Caco-2 (cell line): Measurements from ENCODE around the gene GLP1R. TPM values are rescaled to one million over a fixed set of nuclear protein-coding genes. Genes with fewer than 3 reads are reported as not detected.

ENCODE experiments used
- BruUV-seq: library from RNA; stranded (reverse); fragments of 400-500 nt; replicated peaks from 2 replicates; lab custom pipeline; 2021; lab: Mats Ljungman, UMichigan
- CTCF ChIA-PET: fragments of 300-600 bp; sonication (Branson Sonifier 250); formaldehyde crosslinking; loops from one replicate; lab custom pipeline; 2022; ENCODE audit warnings: antibody characterized with exemption; lab: Charles Lee
- POLR2A ChIA-PET: fragments of 300-600 bp; sonication (Branson Sonifier 250); formaldehyde crosslinking; loops from one replicate; lab custom pipeline; 2022; ENCODE audit warnings: antibody characterized with exemption; lab: Charles Lee
- DNase-seq, 2 experiments: peaks; one replicate each; pipeline versions ENCODE4 v3.0.0 to v3.0.0-alpha.2; 2020 to 2022
- H3K27me3 ChIP-seq: replicated peaks from 2 replicates; pipeline ENCODE4 v1.6.0; 2011; ENCODE audit warnings: low read length; ENCODE audit not compliant: control insufficient read depth, insufficient read depth
- H3K36me3 ChIP-seq: 2 replicates; pipeline ENCODE4 v1.5.1; 2011; ENCODE audit warnings: low read length; ENCODE audit not compliant: control insufficient read depth, insufficient read depth
- H3K4me1 ChIP-seq: fragments of 250-450 bp; sonication (Bioruptor Pico); 2 replicates; pipeline ENCODE4 v1.5.1; 2020; ENCODE audit warnings: mild to moderate bottlenecking
- H3K4me3 ChIP-seq: 2 replicates; pipeline ENCODE4 v1.5.1; 2011; ENCODE audit warnings: low read depth, mild to moderate bottlenecking, control low read depth, low read length
- H3K9me3 ChIP-seq: fragments of 250-450 bp; sonication (Bioruptor Pico); 2 replicates; pipeline ENCODE4 v1.5.1; 2020; ENCODE audit warnings: mild to moderate bottlenecking, moderate library complexity
- H3K27ac Mint-ChIP-seq: one replicate; pipeline ENCODE4 v1.8.0; 2022; ENCODE audit warnings: mixed read lengths; ENCODE audit not compliant: unreplicated experiment
- H3K27me3 Mint-ChIP-seq: one replicate; pipeline ENCODE4 v1.8.0; 2022; ENCODE audit warnings: mixed read lengths; ENCODE audit not compliant: insufficient read depth, unreplicated experiment
- H3K36me3 Mint-ChIP-seq: one replicate; pipeline ENCODE4 v1.8.0; 2022; ENCODE audit warnings: mild to moderate bottlenecking, mixed read lengths; ENCODE audit not compliant: insufficient read depth, unreplicated experiment
- H3K4me1 Mint-ChIP-seq: one replicate; pipeline ENCODE4 v1.8.0; 2022; ENCODE audit warnings: low read depth, mixed read lengths; ENCODE audit not compliant: unreplicated experiment
- H3K4me3 Mint-ChIP-seq: one replicate; pipeline ENCODE4 v1.8.0; 2022; ENCODE audit warnings: mild to moderate bottlenecking, moderate library complexity, mixed read lengths; ENCODE audit not compliant: unreplicated experiment
- H3K9me3 Mint-ChIP-seq: one replicate; pipeline ENCODE4 v1.8.0; 2022; ENCODE audit warnings: mixed read lengths; ENCODE audit not compliant: unreplicated experiment
- intact Hi-C: fragments of 100-400 bp; cut with micrococcal nuclease; formaldehyde crosslinking; loops from one replicate; pipeline ENCODE4 v1.10.0; 2022; ENCODE audit not compliant: unreplicated experiment
- total RNA-seq: library from RNA; stranded (reverse); gene quantifications from 2 replicates; pipeline ENCODE4 v1.2.3, GENCODE V29; 2022
- TF ChIP-seq, protein P1 (sequence below), 2 experiments: fragments of 200-600 bp in 1 of 2; IDR thresholded peaks; 1 replicate in 1 of 2; 2 replicates in 1 of 2; pipeline versions ENCODE4 v1.5.1 to v1.8.0; 2011 to 2022; ENCODE audit warnings: antibody characterized with exemption in 1 of 2, control low read depth in 1 of 2, inconsistent platforms in 1 of 2, low read depth in 1 of 2, low read length in 1 of 2, mild to moderate bottlenecking in 1 of 2, moderate library complexity in 1 of 2; ENCODE audit not compliant: insufficient read depth in 1 of 2, severe bottlenecking in 1 of 2, unreplicated experiment in 1 of 2

The GLP1R gene
- total RNA-seq, 1 experiment from 2014 or later: not detected

DNA sequence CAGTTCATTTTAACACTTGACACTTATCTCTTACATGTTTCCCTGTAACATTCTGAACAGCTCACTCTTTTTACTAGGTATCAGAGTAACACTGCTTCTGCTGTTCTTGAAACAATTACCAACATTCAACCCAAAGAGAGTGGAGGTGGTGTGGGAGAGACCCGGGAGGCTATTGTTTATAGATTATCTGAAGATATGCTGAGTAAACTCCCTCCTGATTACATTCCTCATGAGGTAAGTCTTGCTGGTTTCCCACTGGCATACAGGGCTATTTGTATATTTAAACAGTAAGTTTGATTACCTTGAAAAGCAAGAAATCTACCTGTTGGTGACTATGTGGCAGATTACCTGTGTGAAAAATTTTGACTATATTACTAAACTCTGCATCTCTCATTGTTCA, 39.8 kb upstream of the GLP1R start:
- Histone ChIP-seq H3K4me3 (no peak overlapping the region), H3K36me3 (no peaks in the 10 kb centered on the region), H3K9me3 (no peaks in the 10 kb centered on the region), H3K4me1 (peaks cover 21% of the 10 kb centered on the region), H3K27me3 (no peaks in the 10 kb centered on the region)
- TF ChIP-seq, protein P1, sequence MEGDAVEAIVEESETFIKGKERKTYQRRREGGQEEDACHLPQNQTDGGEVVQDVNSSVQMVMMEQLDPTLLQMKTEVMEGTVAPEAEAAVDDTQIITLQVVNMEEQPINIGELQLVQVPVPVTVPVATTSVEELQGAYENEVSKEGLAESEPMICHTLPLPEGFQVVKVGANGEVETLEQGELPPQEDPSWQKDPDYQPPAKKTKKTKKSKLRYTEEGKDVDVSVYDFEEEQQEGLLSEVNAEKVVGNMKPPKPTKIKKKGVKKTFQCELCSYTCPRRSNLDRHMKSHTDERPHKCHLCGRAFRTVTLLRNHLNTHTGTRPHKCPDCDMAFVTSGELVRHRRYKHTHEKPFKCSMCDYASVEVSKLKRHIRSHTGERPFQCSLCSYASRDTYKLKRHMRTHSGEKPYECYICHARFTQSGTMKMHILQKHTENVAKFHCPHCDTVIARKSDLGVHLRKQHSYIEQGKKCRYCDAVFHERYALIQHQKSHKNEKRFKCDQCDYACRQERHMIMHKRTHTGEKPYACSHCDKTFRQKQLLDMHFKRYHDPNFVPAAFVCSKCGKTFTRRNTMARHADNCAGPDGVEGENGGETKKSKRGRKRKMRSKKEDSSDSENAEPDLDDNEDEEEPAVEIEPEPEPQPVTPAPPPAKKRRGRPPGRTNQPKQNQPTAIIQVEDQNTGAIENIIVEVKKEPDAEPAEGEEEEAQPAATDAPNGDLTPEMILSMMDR (IDR thresholded peaks at IDR 0.05; ENCODE audit: insufficient read depth in 1 of 2, low read depth in 1 of 2, low read length in 1 of 2, severe bottlenecking in 1 of 2, unreplicated experiment in 1 of 2): no peak
- H3K4me1 Mint-ChIP-seq: peaks cover 19% of the 10 kb centered on the region
- CTCF ChIA-PET: no interaction called here
- POLR2A ChIA-PET: no interaction called here
- peak in 1 of 2 experiments; percentile 27 for DNase-seq
- H3K27ac Mint-ChIP-seq: peak overlapping the region; percentile 19
- H3K36me3 Mint-ChIP-seq: no peaks in the 10 kb centered on the region
- intact Hi-C loops: loop anchor here (2.0 kb wide), 1 partner anchor 54 kb away; no protein-coding TSS in a partner anchor
- no peaks in the 10 kb centered on the region for H3K9me3 Mint-ChIP-seq
- H3K27me3 Mint-ChIP-seq: no peaks in the 10 kb centered on the region
- no TSS peak for BruUV-seq
- no peak overlapping the region for H3K4me3 Mint-ChIP-seq

DNA sequence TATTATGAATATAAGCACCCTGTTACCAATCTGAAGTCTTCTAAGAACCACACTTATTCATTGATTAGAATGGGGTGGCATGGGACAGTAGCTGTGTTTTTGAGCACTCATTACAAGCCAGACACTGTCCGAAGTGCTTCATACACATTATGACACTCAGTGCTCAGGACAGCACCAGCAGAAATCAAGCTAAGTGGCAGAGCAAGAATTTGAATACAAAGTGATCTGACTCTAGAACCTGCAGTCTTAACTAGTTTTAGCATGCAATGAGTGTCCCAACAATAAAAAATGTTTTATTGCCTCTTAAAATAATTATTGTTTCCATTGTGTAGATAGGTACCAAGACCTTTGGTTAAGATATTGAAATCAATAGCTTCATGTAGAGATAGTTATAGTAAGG, 39.1 kb upstream of the GLP1R start:
- Histone ChIP-seq H3K4me1 (peaks cover 21% of the 10 kb centered on the region), H3K36me3 (no peaks in the 10 kb centered on the region), H3K4me3 (no peak overlapping the region), H3K27me3 (no peaks in the 10 kb centered on the region), H3K9me3 (no peaks in the 10 kb centered on the region)
- Mint-ChIP-seq H3K27ac (peak overlapping the region; percentile 19), H3K4me3 (no peak overlapping the region), H3K9me3 (peaks cover 2% of the 10 kb centered on the region), H3K36me3 (no peaks in the 10 kb centered on the region), H3K27me3 (no peaks in the 10 kb centered on the region), H3K4me1 (peaks cover 19% of the 10 kb centered on the region)
- ChIA-PET CTCF (interaction anchor here (1.2 kb wide), 1 partner anchor 36 kb away, joined by 3 read pairs; no protein-coding TSS in a partner anchor), POLR2A (no interaction called here)
- no TSS peak for BruUV-seq
- DNase-seq: no peak
- intact Hi-C loops: loop anchor here (2.0 kb wide), 1 partner anchor 53 kb away; no protein-coding TSS in a partner anchor
- TF ChIP-seq, protein P1 (IDR thresholded peaks at IDR 0.05; ENCODE audit: insufficient read depth in 1 of 2, low read depth in 1 of 2, low read length in 1 of 2, severe bottlenecking in 1 of 2, unreplicated experiment in 1 of 2): no peak

DNA sequence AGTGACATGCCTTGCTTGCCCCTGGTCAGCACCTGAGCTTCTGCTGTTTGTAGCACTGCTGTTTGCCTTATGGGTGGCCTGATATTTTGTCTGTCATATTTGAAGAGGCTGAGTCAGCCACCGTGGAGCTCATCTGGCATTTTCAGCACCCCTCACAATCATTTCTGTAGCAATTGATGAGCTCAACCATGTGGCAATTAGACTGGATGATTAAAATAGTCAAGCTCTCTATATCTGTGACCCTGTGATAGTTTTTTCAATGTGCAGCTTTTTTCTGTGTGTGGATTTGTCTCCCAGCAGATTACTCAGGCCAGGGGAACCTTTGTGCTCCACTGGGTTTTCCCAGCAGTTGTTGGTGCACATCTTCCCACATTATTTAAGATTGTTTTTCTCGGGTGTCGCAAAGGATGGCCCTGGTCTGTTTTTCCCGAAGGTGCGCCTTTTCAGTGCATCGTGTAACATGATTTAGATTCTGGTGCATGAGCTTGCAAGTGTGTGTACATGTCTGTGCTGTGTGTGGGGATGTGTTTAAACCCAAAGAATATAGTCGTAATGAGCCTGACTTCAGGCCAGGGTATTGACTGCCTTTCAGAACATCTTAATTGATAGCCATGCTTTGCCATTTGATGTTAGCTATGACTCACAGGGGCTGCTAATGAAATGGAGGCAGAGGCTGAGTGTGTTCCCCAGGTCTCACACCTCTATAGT, 31.6 kb upstream of the GLP1R start:
- Histone ChIP-seq H3K27me3 (no peaks in the 10 kb centered on the region), H3K4me1 (no peaks in the 10 kb centered on the region), H3K4me3 (no peak overlapping the region), H3K36me3 (no peaks in the 10 kb centered on the region), H3K9me3 (no peaks in the 10 kb centered on the region)
- H3K27ac Mint-ChIP-seq: no peak overlapping the region
- ChIA-PET POLR2A (no interaction called here), CTCF (interaction anchor here (0.6 kb wide), 1 partner anchor 139 kb away, joined by 3 read pairs; no protein-coding TSS in a partner anchor)
- intact Hi-C loops: no loop called here
- H3K9me3 Mint-ChIP-seq: peaks cover 18% of the 10 kb centered on the region
- no peak overlapping the region for H3K4me3 Mint-ChIP-seq
- DNase-seq: no peak
- H3K27me3 Mint-ChIP-seq: no peaks in the 10 kb centered on the region
- BruUV-seq: no TSS peak
- no peaks in the 10 kb centered on the region for H3K36me3 Mint-ChIP-seq
- no peaks in the 10 kb centered on the region for H3K4me1 Mint-ChIP-seq
- TF ChIP-seq, protein P1 (IDR thresholded peaks at IDR 0.05; ENCODE audit: insufficient read depth in 1 of 2, low read depth in 1 of 2, low read length in 1 of 2, severe bottlenecking in 1 of 2, unreplicated experiment in 1 of 2): no peak
